GM21381 (cell line): Measurements from ENCODE around the gene SPEN.

Experiments
- ATAC-seq: cut with Tn5 transposase; IDR thresholded peaks from one replicate; pipeline ENCODE4 v1.9.1; 2021; ENCODE audit warnings: mild to moderate bottlenecking, moderate library complexity; ENCODE audit not compliant: unreplicated experiment

Gene SPEN

GRCh38 chr1:15946571-15947381 lies 99.3 kb downstream of the SPEN start:
- no peak for ATAC-seq

GRCh38 chr1:15947382-15948090 lies 100.0 kb downstream of the SPEN start:
- ATAC-seq = no peak

- ATAC-seq = no peak
Observed at GRCh38 chr1:15948091-15948591, 100.6 kb downstream of the SPEN start.

GRCh38 chr1:15948595-15949452 lies 101.3 kb downstream of the SPEN start:
- no peak for ATAC-seq

- ATAC-seq = peak; percentile 81
Observed at GRCh38 chr1:15949453-15950245, 102.1 kb downstream of the SPEN start.

GRCh38 chr1:15950302-15950701 lies 102.8 kb downstream of the SPEN start:
- ATAC-seq = no peak

- no peak for ATAC-seq
Observed at GRCh38 chr1:15950763-15951295, 103.3 kb downstream of the SPEN start.

GRCh38 chr1:15951341-15952153 lies 104.0 kb downstream of the SPEN start:
- no peak for ATAC-seq

GRCh38 chr1:15952317-15953258 lies 105.1 kb downstream of the SPEN start:
- ATAC-seq = no peak

- ATAC-seq = no peak
Observed at GRCh38 chr1:15953294-15953771, 105.8 kb downstream of the SPEN start.

GRCh38 chr1:15953791-15954241 lies 106.3 kb downstream of the SPEN start:
- ATAC-seq = no peak

- no peak for ATAC-seq
Observed at GRCh38 chr1:15954316-15954715, 106.8 kb downstream of the SPEN start.

GRCh38 chr1:15955552-15955951 lies 108.0 kb downstream of the SPEN start:
- ATAC-seq = no peak

- ATAC-seq = no peak
Observed at GRCh38 chr1:15956150-15956549, 108.6 kb downstream of the SPEN start.

GRCh38 chr1:15957221-15958095 lies 110.0 kb downstream of the SPEN start:
- ATAC-seq = no peak

GRCh38 chr1:15958111-15958510 lies 110.6 kb downstream of the SPEN start:
- no peak for ATAC-seq

- no peak for ATAC-seq
Observed at GRCh38 chr1:15958793-15959192, 111.3 kb downstream of the SPEN start.
